GM06990 (cell line): Measurements from ENCODE around the gene PLIN4.
"Not testable (repeated sequence)": the region's sequence is repeated elsewhere in the genome, so short reads cannot be mapped to it uniquely, and the experiment has no call there.

Source experiments
- DNase-seq: peaks from one replicate; pipeline ENCODE4 v3.0.0-alpha.2; 2011; ENCODE audit not compliant: insufficient read length; ENCODE audit errors: extremely low read depth
- H3K27me3 ChIP-seq: replicated peaks from 2 replicates; pipeline ENCODE4 v1.6.0; 2011; ENCODE audit warnings: low read length; ENCODE audit not compliant: control insufficient read depth, insufficient read depth
- H3K36me3 ChIP-seq: 2 replicates; pipeline ENCODE4 v1.5.1; 2011; ENCODE audit warnings: low read length; ENCODE audit not compliant: control insufficient read depth, insufficient read depth
- H3K4me3 ChIP-seq: replicated peaks from 2 replicates; pipeline ENCODE4 v1.5.1; 2011; ENCODE audit warnings: low read depth, mild to moderate bottlenecking, control low read depth, low read length
- TF ChIP-seq, protein P1 (sequence below): IDR thresholded peaks from 2 replicates; pipeline ENCODE4 v1.5.1; 2011; ENCODE audit warnings: low read length, control low read depth, mild to moderate bottlenecking, inconsistent platforms; ENCODE audit not compliant: insufficient read depth, poor library complexity, severe bottlenecking

PLIN4 gene

GRCh38 chr19:4528843-4529242 is 10.6 kb upstream of the PLIN4 start:
- Histone ChIP-seq H3K36me3 (no peaks in the 10 kb centered on the region), H3K4me3 (no peak overlapping the region), H3K27me3 (no peaks in the 10 kb centered on the region; the same call in none of the 2 replicates)
- DNase-seq = no peak
- TF ChIP-seq, protein P1, sequence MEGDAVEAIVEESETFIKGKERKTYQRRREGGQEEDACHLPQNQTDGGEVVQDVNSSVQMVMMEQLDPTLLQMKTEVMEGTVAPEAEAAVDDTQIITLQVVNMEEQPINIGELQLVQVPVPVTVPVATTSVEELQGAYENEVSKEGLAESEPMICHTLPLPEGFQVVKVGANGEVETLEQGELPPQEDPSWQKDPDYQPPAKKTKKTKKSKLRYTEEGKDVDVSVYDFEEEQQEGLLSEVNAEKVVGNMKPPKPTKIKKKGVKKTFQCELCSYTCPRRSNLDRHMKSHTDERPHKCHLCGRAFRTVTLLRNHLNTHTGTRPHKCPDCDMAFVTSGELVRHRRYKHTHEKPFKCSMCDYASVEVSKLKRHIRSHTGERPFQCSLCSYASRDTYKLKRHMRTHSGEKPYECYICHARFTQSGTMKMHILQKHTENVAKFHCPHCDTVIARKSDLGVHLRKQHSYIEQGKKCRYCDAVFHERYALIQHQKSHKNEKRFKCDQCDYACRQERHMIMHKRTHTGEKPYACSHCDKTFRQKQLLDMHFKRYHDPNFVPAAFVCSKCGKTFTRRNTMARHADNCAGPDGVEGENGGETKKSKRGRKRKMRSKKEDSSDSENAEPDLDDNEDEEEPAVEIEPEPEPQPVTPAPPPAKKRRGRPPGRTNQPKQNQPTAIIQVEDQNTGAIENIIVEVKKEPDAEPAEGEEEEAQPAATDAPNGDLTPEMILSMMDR = no peak

DNA sequence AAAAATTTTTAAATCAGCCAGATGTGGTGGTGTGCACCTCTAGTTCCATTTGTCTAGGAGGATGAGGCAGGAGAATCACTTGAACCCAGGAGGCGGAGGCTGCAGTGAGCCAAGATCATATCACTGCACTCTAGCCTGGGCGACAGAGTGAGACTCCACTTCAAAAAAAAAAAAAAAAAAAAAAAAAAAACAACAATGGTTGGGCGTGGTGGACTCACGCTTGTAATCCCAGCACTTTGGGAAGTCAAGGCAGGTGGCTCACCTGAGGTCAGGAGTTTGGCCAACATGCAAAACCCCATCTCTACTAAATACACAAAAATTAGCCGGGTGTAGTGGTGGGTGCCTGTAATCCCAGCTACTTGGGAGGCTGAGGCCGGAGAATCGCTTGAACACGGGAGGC is 9.1 kb upstream of the PLIN4 start:
- not testable (repeated sequence) for H3K27me3 ChIP-seq, DNase-seq

GRCh38 chr19:4525563-4526002 is 7.3 kb upstream of the PLIN4 start:
- TF ChIP-seq, protein P1 = no peak
- H3K27me3 ChIP-seq = no peaks in the 10 kb centered on the region; the same call in none of the 2 replicates
- DNase-seq = no peak
- H3K36me3 ChIP-seq = no peaks in the 10 kb centered on the region
- no peak overlapping the region for H3K4me3 ChIP-seq

More for the DNA sequence above, 9.1 kb upstream of the PLIN4 start:
- H3K36me3 ChIP-seq, H3K4me3 ChIP-seq: not testable (repeated sequence)

DNA sequence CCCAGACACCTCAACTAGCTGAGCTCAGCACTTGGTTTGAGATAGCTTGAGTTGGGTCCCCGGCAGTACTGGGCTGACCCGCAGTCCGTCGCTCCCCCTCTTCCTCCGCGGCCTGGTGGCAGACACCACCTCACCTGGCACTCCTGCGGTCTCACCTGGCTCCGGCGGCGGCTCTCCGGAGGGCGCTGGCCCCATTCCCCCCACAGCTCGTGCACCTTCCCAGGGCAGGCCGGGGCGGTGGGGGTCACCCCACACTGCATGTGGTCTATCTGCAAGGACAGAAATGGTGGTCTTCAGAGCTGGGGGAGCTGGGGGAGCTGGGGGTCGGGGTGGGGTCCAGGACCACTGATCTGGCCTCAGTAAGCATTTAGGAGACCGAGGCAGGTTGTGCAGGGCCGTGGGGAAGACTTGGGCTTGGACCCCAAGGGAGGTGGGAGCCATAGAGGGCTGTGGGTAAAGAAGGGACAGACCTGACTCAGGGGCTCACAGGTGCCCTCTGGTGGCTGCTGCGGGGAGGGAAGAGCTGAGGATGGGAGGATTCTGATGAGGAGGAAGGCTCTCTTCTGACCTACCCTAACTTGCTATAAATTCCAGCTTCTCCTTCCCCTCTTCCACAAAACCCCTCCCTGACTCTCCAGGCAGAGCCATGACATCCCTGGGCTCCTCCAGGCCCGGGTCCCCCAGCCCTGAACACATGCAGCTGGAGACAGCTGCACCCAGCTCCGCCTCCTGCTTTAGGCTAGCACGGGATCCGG is 6.7 kb upstream of the PLIN4 start:
- TF ChIP-seq, protein P1 = peak; percentile 87
- Histone ChIP-seq H3K27me3 (no peaks in the 10 kb centered on the region; the same call in none of the 2 replicates), H3K4me3 (no peak overlapping the region), H3K36me3 (no peaks in the 10 kb centered on the region)
- DNase-seq = no peak

GRCh38 chr19:4523306-4524110 is 5.2 kb upstream of the PLIN4 start:
- H3K27me3 ChIP-seq = no peaks in the 10 kb centered on the region; the same call in 1 of the 2 replicates
- DNase-seq = no peak
- H3K36me3 ChIP-seq = no peaks in the 10 kb centered on the region
- H3K4me3 ChIP-seq = no peak overlapping the region
- TF ChIP-seq, protein P1 = peak; percentile 78
